ENCODE measurements around the gene WRNIP1. TPM values are rescaled to one million over a fixed set of nuclear protein-coding genes. Genes with fewer than 3 reads are reported as not detected.

WRNIP1 gene
- total RNA-seq, 2 experiments from 2014 or later = 36.1 to 36.6 TPM

GRCh38 chr6:2744778-2745177 lies 20.4 kb upstream of the WRNIP1 start:
- no peaks in the 10 kb centered on the region for H3K36me3 Mint-ChIP-seq (ENCODE audit: low read depth)

GRCh38 chr6:2745246-2745645 lies 19.9 kb upstream of the WRNIP1 start:
- H3K9me3 Mint-ChIP-seq = no peaks in the 10 kb centered on the region
- ATAC-seq (no peak), DNase-seq (no peak)
- no peaks in the 10 kb centered on the region for H3K36me3 Mint-ChIP-seq (ENCODE audit: low read depth)
- ChIA-PET POLR2A (no interaction called here), CTCF (no interaction called here)
- no peak overlapping the region for H3K4me3 Mint-ChIP-seq
- no peaks in the 10 kb centered on the region for H3K27me3 Mint-ChIP-seq
- peaks cover 3% of the 10 kb centered on the region for H3K4me1 Mint-ChIP-seq (ENCODE audit: low read depth)
- no peak for TF ChIP-seq CTCF (IDR thresholded peaks at IDR 0.05)
- intact Hi-C loops (cut with micrococcal nuclease) = no loop called here
- no peak overlapping the region for H3K27ac Mint-ChIP-seq

More at GRCh38 chr6:2744778-2745177, 20.4 kb upstream of the WRNIP1 start:
- no peaks in the 10 kb centered on the region for H3K27me3 Mint-ChIP-seq
- H3K27ac Mint-ChIP-seq = no peak overlapping the region
- DNase-seq = no peak
- H3K4me1 Mint-ChIP-seq (ENCODE audit: low read depth) = peaks cover 2% of the 10 kb centered on the region
- H3K4me3 Mint-ChIP-seq = no peak overlapping the region
- no peak for ATAC-seq
- no peaks in the 10 kb centered on the region for H3K9me3 Mint-ChIP-seq
- ChIA-PET CTCF (no interaction called here), POLR2A (no interaction called here)
- intact Hi-C loops (cut with micrococcal nuclease) = no loop called here
- TF ChIP-seq CTCF (IDR thresholded peaks at IDR 0.05) = no peak

GRCh38 chr6:2746557-2747061 lies 18.6 kb upstream of the WRNIP1 start:
- TF ChIP-seq CTCF (IDR thresholded peaks at IDR 0.05) = no peak
- ChIA-PET CTCF (interaction anchor here (0.9 to 13.4 kb wide), 3 partner anchors 10 to 313 kb away, joined by 3 to 224 read pairs (median 3); no protein-coding TSS in a partner anchor), POLR2A (no interaction called here)
- Mint-ChIP-seq H3K9me3 (no peaks in the 10 kb centered on the region), H3K27me3 (peaks cover 4% of the 10 kb centered on the region), H3K4me3 (no peak overlapping the region), H3K4me1 (ENCODE audit: low read depth) (peaks cover 3% of the 10 kb centered on the region), H3K36me3 (ENCODE audit: low read depth) (no peaks in the 10 kb centered on the region), H3K27ac (no peak overlapping the region)
- DNase-seq (no peak), ATAC-seq (no peak)
- intact Hi-C loops (cut with micrococcal nuclease) = no loop called here

- H3K27me3 Mint-ChIP-seq = peaks cover 8% of the 10 kb centered on the region
- no peaks in the 10 kb centered on the region for H3K9me3 Mint-ChIP-seq
- TF ChIP-seq CTCF (IDR thresholded peaks at IDR 0.05) = no peak
- CTCF ChIA-PET = interaction anchor here (3.0 to 13.4 kb wide), 5 partner anchors 10 to 114 kb away, joined by 23 to 224 read pairs (median 32); partner anchors contain the start of gene WRNIP1
- no peak for ATAC-seq
- peaks cover 7% of the 10 kb centered on the region for H3K4me1 Mint-ChIP-seq (ENCODE audit: low read depth)
- intact Hi-C loops (cut with micrococcal nuclease) = no loop called here
- no peak overlapping the region for H3K27ac Mint-ChIP-seq
- POLR2A ChIA-PET = no interaction called here
- no peak for DNase-seq
- H3K36me3 Mint-ChIP-seq (ENCODE audit: low read depth) = no peaks in the 10 kb centered on the region
- no peak overlapping the region for H3K4me3 Mint-ChIP-seq
Observed at GRCh38 chr6:2748183-2748582, 17.0 kb upstream of the WRNIP1 start.

- peak; percentile 82 for DNase-seq
- Mint-ChIP-seq H3K9me3 (no peaks in the 10 kb centered on the region), H3K27me3 (peaks cover 8% of the 10 kb centered on the region), H3K4me3 (no peak overlapping the region), H3K4me1 (ENCODE audit: low read depth) (peaks cover 7% of the 10 kb centered on the region), H3K36me3 (ENCODE audit: low read depth) (no peaks in the 10 kb centered on the region), H3K27ac (no peak overlapping the region)
- TF ChIP-seq CTCF (IDR thresholded peaks at IDR 0.05) = peak; percentile 91
- ChIA-PET CTCF (interaction anchor here (0.7 to 13.4 kb wide), 41 partner anchors 8 to 1157 kb away, joined by 3 to 224 read pairs (median 4); partner anchors contain the start of gene WRNIP1), POLR2A (no interaction called here)
- intact Hi-C loops (cut with micrococcal nuclease) = loop anchor here (10.0 kb wide), 1 partner anchor 1155 kb away; no protein-coding TSS in a partner anchor
- ATAC-seq = peak; percentile 74
Observed at GRCh38 chr6:2749969-2750600, 15.1 kb upstream of the WRNIP1 start.
